ENCODE measurements around the gene IER3.

Gene IER3

GRCh38 chr6:30721198-30722024, 22.9 kb downstream of the IER3 start:
- peak overlapping the region; percentile 78 to 88 for H3K27ac ChIP-seq
- H3K36me3 ChIP-seq, result peaks cover 22 to 36% (median 26%) of the 10 kb centered on the region in 3 donors
- no peaks in the 10 kb centered on the region for H3K27me3 ChIP-seq
- peaks cover 0 to 66% (median 35%) of the 10 kb centered on the region in 4 donors for H3K4me1 ChIP-seq
- intact Hi-C loops (cut with DNase I; ENCODE audit: low total_unique reads), result loop anchor here (1.0 to 5.0 kb wide), 2 partner anchors 42 to 104 kb away; partner anchors contain the start of genes MRPS18B and PPP1R10
- TF ChIP-seq, protein P1, sequence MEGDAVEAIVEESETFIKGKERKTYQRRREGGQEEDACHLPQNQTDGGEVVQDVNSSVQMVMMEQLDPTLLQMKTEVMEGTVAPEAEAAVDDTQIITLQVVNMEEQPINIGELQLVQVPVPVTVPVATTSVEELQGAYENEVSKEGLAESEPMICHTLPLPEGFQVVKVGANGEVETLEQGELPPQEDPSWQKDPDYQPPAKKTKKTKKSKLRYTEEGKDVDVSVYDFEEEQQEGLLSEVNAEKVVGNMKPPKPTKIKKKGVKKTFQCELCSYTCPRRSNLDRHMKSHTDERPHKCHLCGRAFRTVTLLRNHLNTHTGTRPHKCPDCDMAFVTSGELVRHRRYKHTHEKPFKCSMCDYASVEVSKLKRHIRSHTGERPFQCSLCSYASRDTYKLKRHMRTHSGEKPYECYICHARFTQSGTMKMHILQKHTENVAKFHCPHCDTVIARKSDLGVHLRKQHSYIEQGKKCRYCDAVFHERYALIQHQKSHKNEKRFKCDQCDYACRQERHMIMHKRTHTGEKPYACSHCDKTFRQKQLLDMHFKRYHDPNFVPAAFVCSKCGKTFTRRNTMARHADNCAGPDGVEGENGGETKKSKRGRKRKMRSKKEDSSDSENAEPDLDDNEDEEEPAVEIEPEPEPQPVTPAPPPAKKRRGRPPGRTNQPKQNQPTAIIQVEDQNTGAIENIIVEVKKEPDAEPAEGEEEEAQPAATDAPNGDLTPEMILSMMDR (IDR thresholded peaks at IDR 0.05), result peak; percentile 39 to 40
- H3K4me3 ChIP-seq, result peak overlapping the region; percentile 74 to 88
- no peaks in the 10 kb centered on the region for H3K9me3 ChIP-seq
- DNase-seq, result peak; percentile 85 to 94

GRCh38 chr6:30720738-30721197, 23.6 kb downstream of the IER3 start:
- Histone ChIP-seq H3K27ac (peak overlapping the region; percentile 78 to 88), H3K4me3 (peak overlapping the region; percentile 74 to 88), H3K27me3 (no peaks in the 10 kb centered on the region), H3K4me1 (peaks cover 0 to 63% (median 32%) of the 10 kb centered on the region in 4 donors), H3K9me3 (no peaks in the 10 kb centered on the region), H3K36me3 (peaks cover 22 to 30% (median 26%) of the 10 kb centered on the region in 3 donors)
- peak; percentile 77 to 89 for DNase-seq
- intact Hi-C loops (cut with DNase I; ENCODE audit: low total_unique reads), result loop anchor here (5.0 kb wide), 1 partner anchor 103 kb away; the partner anchor contains the start of genes MRPS18B and PPP1R10
- TF ChIP-seq, protein P1 (IDR thresholded peaks at IDR 0.05), result no peak

DNA sequence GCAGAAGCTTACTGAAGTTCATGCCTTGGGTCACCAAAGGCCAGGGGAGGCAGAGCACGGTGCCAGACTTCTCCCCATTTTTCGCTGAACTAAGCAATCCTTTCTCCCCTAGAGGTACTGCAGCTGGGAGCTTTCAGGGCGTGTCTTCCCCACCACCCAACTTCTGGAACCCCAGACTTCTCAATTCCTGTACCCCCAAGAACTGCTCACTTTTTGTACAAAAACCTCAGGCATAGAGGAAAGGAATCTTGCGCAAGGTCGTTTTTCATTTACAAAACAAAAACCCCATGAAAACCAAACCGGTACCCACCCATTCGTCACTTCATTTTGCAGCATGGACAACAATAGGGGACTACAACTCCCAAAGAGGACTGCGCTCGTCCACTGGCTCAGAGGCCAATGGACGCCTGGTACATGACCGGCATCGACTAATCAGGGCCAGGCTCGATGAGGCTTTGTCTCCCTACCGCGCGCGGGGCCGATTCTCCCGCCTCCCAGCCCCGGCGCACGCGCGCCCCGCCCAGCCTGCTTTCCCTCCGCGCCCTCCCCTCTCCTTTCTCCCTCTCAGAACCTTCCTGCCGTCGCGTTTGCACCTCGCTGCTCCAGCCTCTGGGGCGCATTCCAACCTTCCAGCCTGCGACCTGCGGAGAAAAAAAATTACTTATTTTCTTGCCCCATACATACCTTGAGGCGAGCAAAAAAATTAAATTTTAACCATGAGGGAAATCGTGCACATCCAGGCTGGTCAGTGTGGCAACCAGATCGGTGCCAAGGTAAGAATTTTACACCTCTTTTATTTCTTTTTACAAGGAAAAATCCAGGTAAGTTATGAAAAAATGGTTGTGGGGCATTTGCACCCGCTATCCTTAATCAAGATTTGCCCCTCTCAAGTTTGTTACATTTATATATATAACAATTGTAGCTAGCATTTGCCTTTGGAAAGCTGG, 24.3 kb downstream of the IER3 start, which contains the start of gene TUBB:
TUBB (plus strand) TSS at position 562 of the 947 bp plus-strand sequence; CDS start at position 717, 155 bp downstream.
- intact Hi-C loops (cut with DNase I; ENCODE audit: low total_unique reads), result loop anchor here (5.0 kb wide), 1 partner anchor 103 kb away; the partner anchor contains the start of genes MRPS18B and PPP1R10
- Histone ChIP-seq H3K4me1 (peaks cover 0 to 56% (median 31%) of the 10 kb centered on the region in 4 donors), H3K27ac (peak within 1 kb of the TSS; percentile 78 to 88)

DNA sequence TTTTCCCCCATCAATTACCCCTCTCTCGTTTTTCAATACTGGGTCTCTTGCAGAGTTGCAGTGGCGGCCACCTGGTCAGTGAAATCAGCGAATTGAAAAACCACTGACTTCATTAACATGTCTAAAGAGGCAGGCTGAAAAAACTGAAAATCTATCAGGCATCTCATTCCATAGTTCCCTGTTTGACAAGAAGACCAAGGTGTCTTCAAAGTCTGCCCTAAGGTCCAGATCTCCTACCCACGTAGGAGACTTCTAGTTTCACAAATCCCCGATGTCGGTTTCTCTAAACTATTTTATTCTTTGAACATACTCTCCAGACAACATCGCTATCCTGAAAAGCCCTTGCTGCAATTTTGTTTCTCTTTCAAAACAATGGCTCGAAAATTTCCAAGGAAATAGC, 25.0 kb downstream of the IER3 start:
- Histone ChIP-seq H3K9me3 (no peaks in the 10 kb centered on the region), H3K4me1 (peaks cover 0 to 49% (median 30%) of the 10 kb centered on the region in 4 donors), H3K36me3 (peaks cover 16 to 27% (median 16%) of the 10 kb centered on the region in 3 donors), H3K27me3 (no peaks in the 10 kb centered on the region), H3K27ac (peak overlapping the region; percentile 74 to 88), H3K4me3 (peak overlapping the region; percentile 74 to 88)
- intact Hi-C loops (cut with DNase I; ENCODE audit: low total_unique reads), result no loop called here
- DNase-seq, result no peak
- TF ChIP-seq, protein P1 (IDR thresholded peaks at IDR 0.05), result no peak

More for the DNA sequence above, 24.3 kb downstream of the IER3 start, which contains the start of gene TUBB:
- Histone ChIP-seq H3K9me3 (no peaks in the 10 kb centered on the region), H3K36me3 (peaks cover 22 to 27% (median 23%) of the 10 kb centered on the region in 3 donors), H3K4me3 (peak within 1 kb of the TSS; percentile 74 to 88), H3K27me3 (no peaks in the 10 kb centered on the region)
- TF ChIP-seq, protein P1 (IDR thresholded peaks at IDR 0.05), result peak in 1 of 2 experiments; percentile 31
- peak; percentile 97 to 99 for DNase-seq
